ENCODE data around the gene RPL32.

DNA sequence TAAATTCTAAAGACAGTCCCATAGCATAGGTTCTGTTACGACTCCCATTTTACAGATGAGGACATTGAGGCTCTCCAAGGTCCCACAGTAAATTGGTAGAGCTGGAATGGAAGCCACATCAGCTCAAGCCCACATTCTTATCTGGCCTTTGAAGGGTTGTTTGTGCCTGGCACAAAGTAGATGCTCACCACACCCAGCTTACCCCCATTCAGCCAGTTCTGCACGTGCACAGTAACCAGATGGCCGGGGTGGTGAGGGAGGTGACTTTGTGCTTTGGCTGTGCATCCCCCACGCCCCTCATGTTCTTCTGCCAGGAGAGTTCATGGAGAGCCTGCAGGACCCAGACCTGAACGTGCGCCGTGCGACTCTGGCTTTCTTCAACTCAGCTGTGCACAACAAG, 16.2 kb downstream of the RPL32 start:
- TF ChIP-seq, protein P1, sequence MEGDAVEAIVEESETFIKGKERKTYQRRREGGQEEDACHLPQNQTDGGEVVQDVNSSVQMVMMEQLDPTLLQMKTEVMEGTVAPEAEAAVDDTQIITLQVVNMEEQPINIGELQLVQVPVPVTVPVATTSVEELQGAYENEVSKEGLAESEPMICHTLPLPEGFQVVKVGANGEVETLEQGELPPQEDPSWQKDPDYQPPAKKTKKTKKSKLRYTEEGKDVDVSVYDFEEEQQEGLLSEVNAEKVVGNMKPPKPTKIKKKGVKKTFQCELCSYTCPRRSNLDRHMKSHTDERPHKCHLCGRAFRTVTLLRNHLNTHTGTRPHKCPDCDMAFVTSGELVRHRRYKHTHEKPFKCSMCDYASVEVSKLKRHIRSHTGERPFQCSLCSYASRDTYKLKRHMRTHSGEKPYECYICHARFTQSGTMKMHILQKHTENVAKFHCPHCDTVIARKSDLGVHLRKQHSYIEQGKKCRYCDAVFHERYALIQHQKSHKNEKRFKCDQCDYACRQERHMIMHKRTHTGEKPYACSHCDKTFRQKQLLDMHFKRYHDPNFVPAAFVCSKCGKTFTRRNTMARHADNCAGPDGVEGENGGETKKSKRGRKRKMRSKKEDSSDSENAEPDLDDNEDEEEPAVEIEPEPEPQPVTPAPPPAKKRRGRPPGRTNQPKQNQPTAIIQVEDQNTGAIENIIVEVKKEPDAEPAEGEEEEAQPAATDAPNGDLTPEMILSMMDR (IDR thresholded peaks at IDR 0.05; ENCODE audit: extremely low read depth in 1 of 2, insufficient read depth in 1 of 2, low read depth in 1 of 2, low read length in 2 of 2): no peak
- TF ChIP-seq POLR2AphosphoS5 (IDR thresholded peaks at IDR 0.05; ENCODE audit: insufficient read depth, low read depth, low read length) (no peak), POLR2A (IDR thresholded peaks at IDR 0.05; ENCODE audit: low read depth, low read length) (no peak)

Measured in endothelial cell of umbilical vein (primary cell).